ENCODE results near the gene TBCB.

Gene TBCB

DNA sequence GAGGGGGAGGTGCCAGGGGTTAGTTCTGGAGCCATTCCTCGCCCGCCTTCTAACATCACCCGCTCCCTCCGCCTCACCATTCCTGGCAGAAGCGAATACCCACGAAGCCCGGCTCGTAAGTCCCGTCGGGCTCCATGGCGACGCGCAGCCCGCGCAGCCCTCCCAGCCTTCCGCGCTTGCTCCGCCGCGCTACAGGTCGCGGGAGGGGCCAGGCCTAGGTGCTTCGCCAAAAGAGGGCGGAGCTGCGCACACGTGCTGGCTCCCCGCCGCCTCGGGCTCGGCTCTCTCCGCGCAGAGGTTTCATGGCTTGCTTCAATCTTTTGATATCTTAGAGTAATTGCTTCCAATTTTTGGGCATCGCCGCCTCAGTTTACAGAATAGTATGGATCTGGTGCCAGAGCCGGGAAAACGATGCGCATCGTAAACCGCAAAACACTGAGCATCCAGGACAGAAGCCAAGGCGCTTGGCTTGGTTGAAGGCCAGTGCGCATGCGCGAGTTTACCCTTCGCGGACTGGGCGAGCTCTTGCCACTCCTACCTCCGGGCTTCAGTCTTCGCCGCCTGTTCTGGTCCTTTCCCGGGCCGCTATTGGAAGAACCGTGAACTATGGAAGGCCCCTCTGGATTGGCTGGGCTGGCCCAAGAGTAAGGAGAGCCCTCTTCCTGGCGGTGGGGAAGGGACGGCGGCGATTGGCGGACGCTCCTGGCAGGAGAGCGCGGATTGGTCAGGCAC is 381 bp upstream of the TBCB start, which contains the start of gene POLR2I (continued):
- TF ChIP-seq, protein P1, sequence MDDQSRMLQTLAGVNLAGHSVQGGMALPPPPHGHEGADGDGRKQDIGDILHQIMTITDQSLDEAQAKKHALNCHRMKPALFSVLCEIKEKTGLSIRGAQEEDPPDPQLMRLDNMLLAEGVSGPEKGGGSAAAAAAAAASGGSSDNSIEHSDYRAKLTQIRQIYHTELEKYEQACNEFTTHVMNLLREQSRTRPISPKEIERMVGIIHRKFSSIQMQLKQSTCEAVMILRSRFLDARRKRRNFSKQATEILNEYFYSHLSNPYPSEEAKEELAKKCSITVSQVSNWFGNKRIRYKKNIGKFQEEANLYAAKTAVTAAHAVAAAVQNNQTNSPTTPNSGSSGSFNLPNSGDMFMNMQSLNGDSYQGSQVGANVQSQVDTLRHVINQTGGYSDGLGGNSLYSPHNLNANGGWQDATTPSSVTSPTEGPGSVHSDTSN (CRISPR knock-in tag; IDR thresholded peaks at IDR 0.05), result no peak
- TF ChIP-seq, protein P2, sequence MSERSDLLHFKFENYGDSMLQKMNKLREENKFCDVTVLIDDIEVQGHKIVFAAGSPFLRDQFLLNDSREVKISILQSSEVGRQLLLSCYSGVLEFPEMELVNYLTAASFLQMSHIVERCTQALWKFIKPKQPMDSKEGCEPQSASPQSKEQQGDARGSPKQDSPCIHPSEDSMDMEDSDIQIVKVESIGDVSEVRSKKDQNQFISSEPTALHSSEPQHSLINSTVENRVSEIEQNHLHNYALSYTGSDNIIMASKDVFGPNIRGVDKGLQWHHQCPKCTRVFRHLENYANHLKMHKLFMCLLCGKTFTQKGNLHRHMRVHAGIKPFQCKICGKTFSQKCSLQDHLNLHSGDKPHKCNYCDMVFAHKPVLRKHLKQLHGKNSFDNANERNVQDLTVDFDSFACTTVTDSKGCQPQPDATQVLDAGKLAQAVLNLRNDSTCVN (tag by site-specific recombination; optimal IDR thresholded peaks at IDR 0.05), result peak; percentile 96
- TF ChIP-seq ZNF658 (tag by site-specific recombination; IDR thresholded peaks at IDR 0.05) (no peak), ZNF768 (tag by site-specific recombination; IDR thresholded peaks at IDR 0.05) (no peak), SP2 (tag by site-specific recombination; IDR thresholded peaks at IDR 0.05) (peak; percentile 98), OSR2 (tag by site-specific recombination; IDR thresholded peaks at IDR 0.05) (peak; percentile 7; the same call in 1 of the 2 replicates), TCF7L2 (IDR thresholded peaks at IDR 0.05; ENCODE audit: borderline replicate concordance, low read depth, low read length) (no peak), ZNF76 (tag by site-specific recombination; IDR thresholded peaks at IDR 0.05; ENCODE audit: borderline replicate concordance, low read depth) (peak; percentile 93), ZNF670 (tag by site-specific recombination; IDR thresholded peaks at IDR 0.05; ENCODE audit: low read depth) (no peak), ZNF521 (tag by site-specific recombination; IDR thresholded peaks at IDR 0.05) (no peak), BCL11B (tag by site-specific recombination; IDR thresholded peaks at IDR 0.05; ENCODE audit: low read depth) (no peak; the same call in 1 of the 2 replicates), ZNF501 (tag by site-specific recombination; IDR thresholded peaks at IDR 0.05) (peak; percentile 98), ZNF211 (tag by site-specific recombination; IDR thresholded peaks at IDR 0.05; ENCODE audit: low read depth) (no peak), ZNF239 (tag by site-specific recombination; IDR thresholded peaks at IDR 0.05) (no peak), ZNF792 (tag by site-specific recombination; IDR thresholded peaks at IDR 0.05) (no peak), ZNF747 (tag by site-specific recombination; IDR thresholded peaks at IDR 0.05) (no peak), ZNF560 (tag by site-specific recombination; IDR thresholded peaks at IDR 0.05; ENCODE audit: borderline replicate concordance) (no peak)
- TF ChIP-seq, protein P3, sequence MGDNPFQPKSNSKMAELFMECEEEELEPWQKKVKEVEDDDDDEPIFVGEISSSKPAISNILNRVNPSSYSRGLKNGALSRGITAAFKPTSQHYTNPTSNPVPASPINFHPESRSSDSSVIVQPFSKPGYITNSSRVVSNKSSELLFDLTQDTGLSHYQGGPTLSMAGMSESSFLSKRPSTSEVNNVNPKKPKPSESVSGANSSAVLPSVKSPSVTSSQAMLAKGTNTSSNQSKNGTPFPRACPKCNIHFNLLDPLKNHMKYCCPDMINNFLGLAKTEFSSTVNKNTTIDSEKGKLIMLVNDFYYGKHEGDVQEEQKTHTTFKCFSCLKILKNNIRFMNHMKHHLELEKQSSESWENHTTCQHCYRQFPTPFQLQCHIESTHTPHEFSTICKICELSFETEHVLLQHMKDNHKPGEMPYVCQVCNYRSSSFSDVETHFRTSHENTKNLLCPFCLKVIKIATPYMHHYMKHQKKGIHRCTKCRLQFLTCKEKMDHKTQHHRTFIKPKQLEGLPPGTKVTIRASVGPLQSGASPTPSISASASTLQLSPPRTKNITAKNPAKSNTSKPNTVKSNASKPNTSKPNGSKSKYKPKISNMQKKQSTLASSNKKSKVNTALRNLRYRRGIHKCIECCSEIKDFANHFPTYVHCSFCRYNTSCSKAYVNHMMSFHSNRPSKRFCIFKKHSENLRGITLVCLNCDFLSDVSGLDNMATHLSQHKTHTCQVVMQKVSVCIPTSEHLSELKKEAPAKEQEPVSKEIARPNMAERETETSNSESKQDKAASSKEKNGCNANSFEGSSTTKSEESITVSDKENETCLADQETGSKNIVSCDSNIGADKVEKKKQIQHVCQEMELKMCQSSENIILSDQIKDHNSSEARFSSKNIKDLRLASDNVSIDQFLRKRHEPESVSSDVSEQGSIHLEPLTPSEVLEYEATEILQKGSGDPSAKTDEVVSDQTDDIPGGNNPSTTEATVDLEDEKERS (tag by site-specific recombination; IDR thresholded peaks at IDR 0.05), result no peak
- TF ChIP-seq, protein P4, sequence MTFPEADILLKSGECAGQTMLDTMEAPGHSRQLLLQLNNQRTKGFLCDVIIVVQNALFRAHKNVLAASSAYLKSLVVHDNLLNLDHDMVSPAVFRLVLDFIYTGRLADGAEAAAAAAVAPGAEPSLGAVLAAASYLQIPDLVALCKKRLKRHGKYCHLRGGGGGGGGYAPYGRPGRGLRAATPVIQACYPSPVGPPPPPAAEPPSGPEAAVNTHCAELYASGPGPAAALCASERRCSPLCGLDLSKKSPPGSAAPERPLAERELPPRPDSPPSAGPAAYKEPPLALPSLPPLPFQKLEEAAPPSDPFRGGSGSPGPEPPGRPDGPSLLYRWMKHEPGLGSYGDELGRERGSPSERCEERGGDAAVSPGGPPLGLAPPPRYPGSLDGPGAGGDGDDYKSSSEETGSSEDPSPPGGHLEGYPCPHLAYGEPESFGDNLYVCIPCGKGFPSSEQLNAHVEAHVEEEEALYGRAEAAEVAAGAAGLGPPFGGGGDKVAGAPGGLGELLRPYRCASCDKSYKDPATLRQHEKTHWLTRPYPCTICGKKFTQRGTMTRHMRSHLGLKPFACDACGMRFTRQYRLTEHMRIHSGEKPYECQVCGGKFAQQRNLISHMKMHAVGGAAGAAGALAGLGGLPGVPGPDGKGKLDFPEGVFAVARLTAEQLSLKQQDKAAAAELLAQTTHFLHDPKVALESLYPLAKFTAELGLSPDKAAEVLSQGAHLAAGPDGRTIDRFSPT (tag by site-specific recombination; IDR thresholded peaks at IDR 0.05), result no peak
- TF ChIP-seq, protein P5, sequence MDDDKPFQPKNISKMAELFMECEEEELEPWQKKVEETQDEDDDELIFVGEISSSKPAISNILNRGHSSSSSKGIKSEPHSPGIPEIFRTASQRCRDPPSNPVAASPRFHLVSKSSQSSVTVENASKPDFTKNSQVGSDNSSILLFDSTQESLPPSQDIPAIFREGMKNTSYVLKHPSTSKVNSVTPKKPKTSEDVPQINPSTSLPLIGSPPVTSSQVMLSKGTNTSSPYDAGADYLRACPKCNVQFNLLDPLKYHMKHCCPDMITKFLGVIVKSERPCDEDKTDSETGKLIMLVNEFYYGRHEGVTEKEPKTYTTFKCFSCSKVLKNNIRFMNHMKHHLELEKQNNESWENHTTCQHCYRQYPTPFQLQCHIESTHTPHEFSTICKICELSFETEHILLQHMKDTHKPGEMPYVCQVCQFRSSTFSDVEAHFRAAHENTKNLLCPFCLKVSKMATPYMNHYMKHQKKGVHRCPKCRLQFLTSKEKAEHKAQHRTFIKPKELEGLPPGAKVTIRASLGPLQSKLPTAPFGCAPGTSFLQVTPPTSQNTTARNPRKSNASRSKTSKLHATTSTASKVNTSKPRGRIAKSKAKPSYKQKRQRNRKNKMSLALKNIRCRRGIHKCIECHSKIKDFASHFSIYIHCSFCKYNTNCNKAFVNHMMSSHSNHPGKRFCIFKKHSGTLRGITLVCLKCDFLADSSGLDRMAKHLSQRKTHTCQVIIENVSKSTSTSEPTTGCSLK (tag by site-specific recombination; IDR thresholded peaks at IDR 0.05), result no peak
- TF ChIP-seq, protein P6, sequence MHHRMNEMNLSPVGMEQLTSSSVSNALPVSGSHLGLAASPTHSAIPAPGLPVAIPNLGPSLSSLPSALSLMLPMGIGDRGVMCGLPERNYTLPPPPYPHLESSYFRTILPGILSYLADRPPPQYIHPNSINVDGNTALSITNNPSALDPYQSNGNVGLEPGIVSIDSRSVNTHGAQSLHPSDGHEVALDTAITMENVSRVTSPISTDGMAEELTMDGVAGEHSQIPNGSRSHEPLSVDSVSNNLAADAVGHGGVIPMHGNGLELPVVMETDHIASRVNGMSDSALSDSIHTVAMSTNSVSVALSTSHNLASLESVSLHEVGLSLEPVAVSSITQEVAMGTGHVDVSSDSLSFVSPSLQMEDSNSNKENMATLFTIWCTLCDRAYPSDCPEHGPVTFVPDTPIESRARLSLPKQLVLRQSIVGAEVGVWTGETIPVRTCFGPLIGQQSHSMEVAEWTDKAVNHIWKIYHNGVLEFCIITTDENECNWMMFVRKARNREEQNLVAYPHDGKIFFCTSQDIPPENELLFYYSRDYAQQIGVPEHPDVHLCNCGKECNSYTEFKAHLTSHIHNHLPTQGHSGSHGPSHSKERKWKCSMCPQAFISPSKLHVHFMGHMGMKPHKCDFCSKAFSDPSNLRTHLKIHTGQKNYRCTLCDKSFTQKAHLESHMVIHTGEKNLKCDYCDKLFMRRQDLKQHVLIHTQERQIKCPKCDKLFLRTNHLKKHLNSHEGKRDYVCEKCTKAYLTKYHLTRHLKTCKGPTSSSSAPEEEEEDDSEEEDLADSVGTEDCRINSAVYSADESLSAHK (tag by site-specific recombination; IDR thresholded peaks at IDR 0.05), result peak; percentile 63
- TF ChIP-seq, protein P7, sequence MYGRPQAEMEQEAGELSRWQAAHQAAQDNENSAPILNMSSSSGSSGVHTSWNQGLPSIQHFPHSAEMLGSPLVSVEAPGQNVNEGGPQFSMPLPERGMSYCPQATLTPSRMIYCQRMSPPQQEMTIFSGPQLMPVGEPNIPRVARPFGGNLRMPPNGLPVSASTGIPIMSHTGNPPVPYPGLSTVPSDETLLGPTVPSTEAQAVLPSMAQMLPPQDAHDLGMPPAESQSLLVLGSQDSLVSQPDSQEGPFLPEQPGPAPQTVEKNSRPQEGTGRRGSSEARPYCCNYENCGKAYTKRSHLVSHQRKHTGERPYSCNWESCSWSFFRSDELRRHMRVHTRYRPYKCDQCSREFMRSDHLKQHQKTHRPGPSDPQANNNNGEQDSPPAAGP (tag by site-specific recombination; IDR thresholded peaks at IDR 0.05), result peak; percentile 98

Measured in HEK293 (cell line).